Uterus (tissue), 2 donors: ENCODE data around the gene CFAP20DC.

Experiments
- CTCF ChIP-seq, 4 experiments: fragments of 200-600 bp in 2 of 4; fragments of 450-650 bp in 2 of 4; sonication (generic) in 2 of 4; IDR thresholded peaks; one replicate each; pipeline ENCODE4 v1.5.1; 2016 to 2019; ENCODE audit warnings: antibody characterized with exemption in 4 of 4, mild to moderate bottlenecking in 2 of 4, moderate library complexity in 1 of 4
- POLR2A ChIP-seq, 2 donors: fragments of 450-650 bp; IDR thresholded peaks; one replicate each; pipeline ENCODE4 v1.6.1; 2016; ENCODE audit warnings: antibody characterized with exemption in 2 of 2, mild to moderate bottlenecking in 1 of 2, moderate library complexity in 1 of 2

GRCh38 chr3:58751235-58751634, 298.6 kb downstream of the CFAP20DC start:
- TF ChIP-seq CTCF (IDR thresholded peaks at IDR 0.05): no peak
- TF ChIP-seq POLR2A (IDR thresholded peaks at IDR 0.05): no peak
